Dermis microvascular lymphatic vessel endothelial cell (primary cell): Measurements from ENCODE around the gene C9. TPM values are rescaled to one million over a fixed set of nuclear protein-coding genes. Genes with fewer than 3 reads are reported as not detected.
"Not testable (repeated sequence)": the region's sequence is repeated elsewhere in the genome, so short reads cannot be mapped to it uniquely, and the experiment has no call there.

Experiments
- DNase-seq, 2 donors: peaks; one replicate each; pipeline versions ENCODE4 v3.0.0 to v3.0.0-alpha.2; 2010; ENCODE audit warnings: low read depth in 2 of 2
- total RNA-seq: library from RNA; depleted of rRNA; stranded (reverse); fragments of >200 nt; gene quantifications from 2 replicates; pipeline ENCODE4 v1.2.1, GENCODE V29; 2014

Gene C9
- total RNA-seq, 1 donor from 2014 or later: under 0.01 TPM

DNA sequence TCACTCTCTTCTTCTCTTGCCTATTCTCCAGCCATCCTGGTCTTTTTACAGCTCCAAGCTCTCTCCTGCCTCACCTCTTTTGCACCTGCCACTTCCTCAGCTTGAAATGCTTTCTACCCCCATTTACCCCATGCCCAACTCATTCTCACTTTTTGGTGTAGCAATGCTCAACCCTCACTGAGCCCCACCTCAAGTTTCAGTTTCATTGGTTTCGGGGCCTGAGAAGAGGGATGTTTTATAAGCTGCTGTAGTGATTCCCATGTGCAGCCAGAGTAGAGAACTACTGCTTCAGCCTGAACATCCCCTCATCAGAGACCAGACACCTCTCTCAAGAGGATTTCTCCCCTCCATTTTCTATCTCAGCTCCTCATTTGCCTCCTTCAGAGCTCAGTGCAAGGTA is 99.8 kb downstream of the C9 start:
- no peak for DNase-seq

- no peak for DNase-seq
Measured at GRCh38 chr5:39262981-39263380, 101.3 kb downstream of the C9 start.

DNA sequence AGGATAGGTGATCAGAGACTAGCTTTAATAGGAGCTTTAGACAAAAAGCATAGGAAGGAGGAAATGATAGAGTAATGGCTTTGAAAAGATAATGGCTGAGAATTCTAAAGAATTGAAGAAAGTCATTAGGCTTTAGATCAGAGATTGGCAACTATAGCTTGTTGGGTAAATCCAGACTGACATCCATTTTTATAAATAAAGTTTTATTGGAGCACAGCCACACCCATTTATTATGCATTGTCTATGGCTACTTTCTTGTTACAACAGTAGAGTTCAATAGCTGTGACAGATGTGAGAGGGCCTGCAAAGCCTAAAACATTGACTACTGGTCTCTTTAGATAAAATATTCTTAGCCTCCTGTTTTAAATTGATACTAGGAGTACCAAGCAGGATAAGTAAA is 104.2 kb downstream of the C9 start:
- no peak for DNase-seq

- DNase-seq: no peak
Measured at GRCh38 chr5:39257554-39257953, 106.7 kb downstream of the C9 start.

DNA sequence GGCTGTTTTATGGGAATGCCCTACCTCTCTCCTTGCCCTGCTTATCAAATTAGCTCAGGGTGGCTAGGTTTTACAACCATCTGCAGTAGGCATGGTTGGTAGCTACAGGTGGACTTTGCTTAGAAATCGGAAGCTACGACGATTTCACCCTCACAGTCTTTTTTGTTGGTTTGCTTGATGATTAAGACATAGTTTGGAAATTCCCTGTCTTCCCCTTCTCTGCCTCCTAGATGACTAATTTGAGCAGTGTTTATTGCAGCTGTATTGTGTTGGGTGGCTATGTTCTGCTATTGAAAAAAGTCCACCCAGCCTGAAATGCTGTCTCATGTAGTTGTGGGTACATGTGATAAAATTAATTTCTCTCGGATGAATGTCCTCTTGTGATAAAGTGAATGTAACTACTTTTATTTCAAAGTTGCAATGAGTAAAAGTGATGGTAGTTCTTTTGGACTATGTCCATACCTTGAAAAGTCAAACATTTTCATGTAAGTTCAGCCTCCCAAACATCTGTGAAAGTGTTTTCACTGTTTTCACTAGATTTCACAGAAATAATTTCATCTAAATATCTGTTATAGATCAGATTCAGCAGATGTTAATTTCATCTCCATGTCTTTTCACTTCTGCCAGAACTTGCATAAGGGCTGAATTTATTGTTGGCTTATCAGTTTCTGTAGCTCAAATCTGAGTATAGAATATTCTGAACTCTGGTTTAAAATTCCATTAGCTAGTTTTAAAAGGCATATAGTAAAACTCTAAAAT is 107.6 kb downstream of the C9 start:
- DNase-seq: peak in 1 of 2 donors; percentile 44

GRCh38 chr5:39255406-39255805 is 108.9 kb downstream of the C9 start:
- DNase-seq: no peak

DNA sequence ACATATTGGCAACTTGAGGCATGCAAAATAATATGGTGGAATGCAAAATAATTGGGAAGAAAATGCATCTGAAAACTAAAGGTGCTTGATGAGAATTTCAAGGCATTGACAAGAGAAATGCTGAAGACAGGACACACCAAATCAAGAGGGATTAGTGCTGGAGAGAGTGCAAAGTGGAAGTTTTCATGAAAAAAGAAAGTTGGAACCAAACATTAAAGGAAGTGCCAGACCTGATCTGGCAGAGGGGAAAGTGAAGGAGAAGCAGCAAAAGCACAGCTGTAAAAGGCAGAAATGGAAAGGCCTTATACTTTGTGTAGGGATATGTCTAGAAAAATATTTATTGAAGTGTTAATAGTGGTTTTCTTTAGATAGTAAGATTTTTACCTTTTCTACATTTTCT is 109.6 kb downstream of the C9 start:
- DNase-seq: no peak

GRCh38 chr5:39253196-39253595 is 111.1 kb downstream of the C9 start:
- DNase-seq: no peak

DNA sequence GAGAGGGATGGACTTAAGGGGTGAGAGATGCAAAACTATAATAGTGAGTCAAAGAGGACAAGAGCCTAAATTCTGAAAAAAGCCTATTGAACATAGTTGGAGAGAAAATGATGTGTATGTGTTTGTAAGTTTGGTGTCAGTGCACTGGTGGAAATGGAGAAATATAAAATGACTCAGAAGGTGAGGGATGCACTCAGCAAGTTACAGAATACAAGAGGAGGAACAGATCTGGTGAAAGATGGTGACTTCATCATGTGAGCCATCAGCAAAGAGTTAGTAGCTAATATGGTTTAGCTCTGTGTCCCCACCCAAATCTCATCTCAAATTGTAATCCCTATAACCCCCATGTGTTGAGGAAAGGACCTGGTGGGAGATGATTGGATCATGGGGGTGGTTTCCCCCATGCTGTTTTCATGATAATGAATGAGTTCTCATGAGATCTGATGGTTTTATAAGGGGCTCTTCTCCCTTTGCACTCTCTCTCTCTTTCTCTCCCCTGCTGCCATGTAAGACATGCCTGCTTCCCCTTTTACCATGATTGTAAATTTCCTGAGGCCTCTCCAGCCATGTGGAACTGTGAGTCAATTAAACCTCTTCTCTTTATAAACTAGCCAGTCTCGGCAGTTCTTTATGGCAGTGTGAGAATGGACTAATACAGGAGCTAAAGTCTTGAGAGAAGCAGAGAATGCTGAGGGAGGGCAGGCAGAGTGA is 114.6 kb downstream of the C9 start:
- no peak for DNase-seq

- DNase-seq: no peak
Measured at GRCh38 chr5:39249069-39249468, 115.2 kb downstream of the C9 start.

DNA sequence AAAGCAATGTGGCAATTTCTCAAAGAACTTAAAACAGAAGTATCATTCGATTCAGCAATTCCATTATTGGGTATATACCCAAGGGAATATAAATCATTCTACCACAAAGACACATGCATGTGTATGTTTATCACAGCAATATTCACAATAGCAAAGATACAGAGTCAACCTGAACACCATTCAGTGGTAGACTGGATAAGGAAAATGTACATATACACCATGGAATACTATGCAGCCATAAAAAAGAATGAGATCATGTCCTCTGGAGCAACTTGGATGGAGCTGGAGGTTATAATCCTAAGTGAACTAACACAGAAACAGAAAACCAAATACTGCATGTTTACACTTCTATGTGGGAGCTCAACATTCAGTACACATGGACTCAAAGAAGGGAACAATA is 123.5 kb downstream of the C9 start:
- no peak for DNase-seq

GRCh38 chr5:39238366-39239105 is 125.8 kb downstream of the C9 start:
- DNase-seq: no peak

GRCh38 chr5:39236718-39237117 is 127.6 kb downstream of the C9 start:
- no peak for DNase-seq

GRCh38 chr5:39235648-39236047 is 128.6 kb downstream of the C9 start:
- no peak for DNase-seq

- not testable (repeated sequence) for DNase-seq
Measured at GRCh38 chr5:39234494-39234893, 129.8 kb downstream of the C9 start.

Other genes starting within 250 kb of the C9 start
- gene FYB1, start 144.9 kb downstream of the C9 start, total RNA-seq: not detected in 2 replicates
- 77.5 and 222 TPM in 2 replicates for gene DAB2, start 60.5 kb upstream of the C9 start, total RNA-seq